ENCODE results near the gene OSBPL7. TPM values are rescaled to one million over a fixed set of nuclear protein-coding genes. Genes with fewer than 3 reads are reported as not detected.
A peak's percentile ranks its signal among the peaks of the same experiment; 100 is the strongest.

OSBPL7 gene
- total RNA-seq, 4 donors from 2014 or later: 2.2 to 4.1 (median 3.8) TPM

DNA sequence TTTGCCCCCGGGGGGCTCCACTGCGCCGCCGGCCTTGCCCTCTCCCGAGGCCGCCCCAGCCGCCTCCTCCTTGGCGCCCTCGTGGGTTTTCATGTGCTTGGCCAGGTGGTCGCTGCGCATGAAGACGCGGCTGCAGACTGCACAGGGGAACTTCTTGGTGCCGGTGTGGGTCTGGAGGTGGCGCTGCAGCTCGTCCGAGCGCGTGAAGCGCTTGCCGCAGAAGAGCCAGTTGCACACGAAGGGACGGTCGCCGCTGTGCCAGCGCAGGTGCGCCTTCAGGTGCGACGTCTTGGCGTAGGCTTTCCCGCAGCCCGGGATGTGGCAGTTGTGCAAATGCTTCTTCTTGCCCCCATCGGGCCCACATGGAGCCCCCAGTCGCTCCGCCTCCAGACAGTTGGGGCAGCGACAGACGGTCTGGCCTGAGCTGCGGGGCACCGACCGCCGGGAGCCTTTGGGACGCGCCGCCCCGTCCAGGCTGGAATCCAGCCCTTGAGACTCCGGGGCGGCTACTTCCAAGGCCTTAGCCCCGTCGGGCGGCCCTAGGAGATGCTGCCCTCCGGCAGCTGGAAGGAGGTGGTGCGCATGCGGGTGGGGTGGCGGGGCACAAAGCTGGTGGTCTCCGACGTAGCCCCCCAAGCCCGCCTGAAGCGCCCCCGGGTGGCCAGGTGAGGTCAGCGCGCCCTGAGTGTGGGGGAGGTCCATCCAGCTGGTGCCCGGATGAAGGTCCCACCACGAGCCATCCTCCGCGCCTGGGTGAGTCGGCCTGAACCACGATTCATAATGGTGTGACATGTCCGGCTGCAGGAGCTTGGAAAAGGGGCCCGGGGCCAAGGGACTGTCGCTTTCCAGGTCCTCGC is 26.0 kb upstream of the OSBPL7 start:
- WGBS, 2 donors (ENCODE audit: low coverage in 1 of 2): 13% methylated on average over 3 of the region's 71 CpGs; no CpG with 5 or more reads in 1 of the 2 donors
- Histone ChIP-seq H3K9me3 (no peaks in the 10 kb centered on the region), H3K4me3 (no peak overlapping the region), H3K27me3 (peaks cover 80% of the 10 kb centered on the region), H3K27ac (no peak overlapping the region), H3K4me1 (peaks cover 0 to 46% (median 9%) of the 10 kb centered on the region in 3 donors), H3K36me3 (no peaks in the 10 kb centered on the region)
- TF ChIP-seq POLR2AphosphoS5 (IDR thresholded peaks at IDR 0.05) (no peak), EP300 (IDR thresholded peaks at IDR 0.05) (no peak), POLR2A (IDR thresholded peaks at IDR 0.05) (no peak)
- TF ChIP-seq, protein P1, sequence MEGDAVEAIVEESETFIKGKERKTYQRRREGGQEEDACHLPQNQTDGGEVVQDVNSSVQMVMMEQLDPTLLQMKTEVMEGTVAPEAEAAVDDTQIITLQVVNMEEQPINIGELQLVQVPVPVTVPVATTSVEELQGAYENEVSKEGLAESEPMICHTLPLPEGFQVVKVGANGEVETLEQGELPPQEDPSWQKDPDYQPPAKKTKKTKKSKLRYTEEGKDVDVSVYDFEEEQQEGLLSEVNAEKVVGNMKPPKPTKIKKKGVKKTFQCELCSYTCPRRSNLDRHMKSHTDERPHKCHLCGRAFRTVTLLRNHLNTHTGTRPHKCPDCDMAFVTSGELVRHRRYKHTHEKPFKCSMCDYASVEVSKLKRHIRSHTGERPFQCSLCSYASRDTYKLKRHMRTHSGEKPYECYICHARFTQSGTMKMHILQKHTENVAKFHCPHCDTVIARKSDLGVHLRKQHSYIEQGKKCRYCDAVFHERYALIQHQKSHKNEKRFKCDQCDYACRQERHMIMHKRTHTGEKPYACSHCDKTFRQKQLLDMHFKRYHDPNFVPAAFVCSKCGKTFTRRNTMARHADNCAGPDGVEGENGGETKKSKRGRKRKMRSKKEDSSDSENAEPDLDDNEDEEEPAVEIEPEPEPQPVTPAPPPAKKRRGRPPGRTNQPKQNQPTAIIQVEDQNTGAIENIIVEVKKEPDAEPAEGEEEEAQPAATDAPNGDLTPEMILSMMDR (IDR thresholded peaks at IDR 0.05): peak in 1 of 4 experiments; percentile 29
- ATAC-seq: no peak

- no peak overlapping the region for H3K27ac ChIP-seq
- H3K4me3 ChIP-seq: no peak overlapping the region
- no peaks in the 10 kb centered on the region for H3K36me3 ChIP-seq
- TF ChIP-seq POLR2AphosphoS5 (IDR thresholded peaks at IDR 0.05) (no peak), POLR2A (IDR thresholded peaks at IDR 0.05) (no peak), EP300 (IDR thresholded peaks at IDR 0.05) (no peak)
- TF ChIP-seq, protein P1 (IDR thresholded peaks at IDR 0.05): no peak
- H3K4me1 ChIP-seq: peaks cover 0 to 42% (median 9%) of the 10 kb centered on the region in 3 donors
- peaks cover 73% of the 10 kb centered on the region for H3K27me3 ChIP-seq
- ATAC-seq: no peak
- no peaks in the 10 kb centered on the region for H3K9me3 ChIP-seq
- 10 to 12% methylated on average over 4 to 13 of the region's 31 CpGs for WGBS, 2 donors (ENCODE audit: low coverage in 1 of 2)
These were observed 25.2 kb upstream of the OSBPL7 start for GRCh38 chr17:47846716-47847340.

DNA sequence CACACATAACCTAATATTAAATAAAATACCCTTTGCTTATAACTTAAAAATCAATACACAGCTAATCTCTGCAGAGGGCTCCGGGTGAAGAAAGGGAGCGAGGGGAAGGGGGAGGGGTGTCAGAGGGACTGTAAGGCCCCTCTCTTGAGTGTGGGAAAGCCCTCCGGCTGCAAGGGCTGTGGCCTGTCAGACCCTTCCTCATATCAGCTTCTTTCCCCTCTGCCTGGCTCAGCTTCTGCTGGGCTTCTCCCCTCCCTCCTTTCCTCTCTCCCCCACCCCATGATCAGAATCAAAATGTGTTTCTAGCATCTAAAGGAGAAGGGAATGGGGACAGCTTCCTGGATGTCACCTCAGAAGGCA is 24.1 kb upstream of the OSBPL7 start:
- Histone ChIP-seq H3K4me3 (no peak overlapping the region), H3K9me3 (no peaks in the 10 kb centered on the region), H3K36me3 (no peaks in the 10 kb centered on the region), H3K27me3 (peaks cover 61% of the 10 kb centered on the region), H3K4me1 (peaks cover 0 to 41% (median 1%) of the 10 kb centered on the region in 3 donors), H3K27ac (no peak overlapping the region)
- no peak for ATAC-seq
- TF ChIP-seq POLR2A (IDR thresholded peaks at IDR 0.05) (no peak), EP300 (IDR thresholded peaks at IDR 0.05) (no peak), POLR2AphosphoS5 (IDR thresholded peaks at IDR 0.05) (no peak)
- TF ChIP-seq, protein P1 (IDR thresholded peaks at IDR 0.05): no peak
- WGBS, 2 donors (ENCODE audit: low coverage in 1 of 2): 20 to 64% methylated on average over 1 to 3 of the region's 3 CpGs

GRCh38 chr17:47844814-47845715 is 23.5 kb upstream of the OSBPL7 start:
- Histone ChIP-seq H3K9me3 (no peaks in the 10 kb centered on the region), H3K27me3 (peaks cover 55% of the 10 kb centered on the region), H3K4me3 (no peak overlapping the region), H3K27ac (no peak overlapping the region), H3K4me1 (peaks cover 0 to 43% (median 5%) of the 10 kb centered on the region in 3 donors), H3K36me3 (no peaks in the 10 kb centered on the region)
- TF ChIP-seq, protein P1 (IDR thresholded peaks at IDR 0.05): no peak
- no peak for TF ChIP-seq POLR2AphosphoS5 (IDR thresholded peaks at IDR 0.05)
- no peak for TF ChIP-seq POLR2A (IDR thresholded peaks at IDR 0.05)
- TF ChIP-seq EP300 (IDR thresholded peaks at IDR 0.05): no peak
- ATAC-seq: no peak
- WGBS, 2 donors (ENCODE audit: low coverage in 1 of 2): 42 to 49% methylated on average over 2 to 3 of the region's 4 CpGs

All from gastroesophageal sphincter (tissue), 4 donors.